ENCODE measurements around the gene PRXL2A.
"Not testable (repeated sequence)": the region's sequence is repeated elsewhere in the genome, so short reads cannot be mapped to it uniquely, and the experiment has no call there.

Gene PRXL2A

DNA sequence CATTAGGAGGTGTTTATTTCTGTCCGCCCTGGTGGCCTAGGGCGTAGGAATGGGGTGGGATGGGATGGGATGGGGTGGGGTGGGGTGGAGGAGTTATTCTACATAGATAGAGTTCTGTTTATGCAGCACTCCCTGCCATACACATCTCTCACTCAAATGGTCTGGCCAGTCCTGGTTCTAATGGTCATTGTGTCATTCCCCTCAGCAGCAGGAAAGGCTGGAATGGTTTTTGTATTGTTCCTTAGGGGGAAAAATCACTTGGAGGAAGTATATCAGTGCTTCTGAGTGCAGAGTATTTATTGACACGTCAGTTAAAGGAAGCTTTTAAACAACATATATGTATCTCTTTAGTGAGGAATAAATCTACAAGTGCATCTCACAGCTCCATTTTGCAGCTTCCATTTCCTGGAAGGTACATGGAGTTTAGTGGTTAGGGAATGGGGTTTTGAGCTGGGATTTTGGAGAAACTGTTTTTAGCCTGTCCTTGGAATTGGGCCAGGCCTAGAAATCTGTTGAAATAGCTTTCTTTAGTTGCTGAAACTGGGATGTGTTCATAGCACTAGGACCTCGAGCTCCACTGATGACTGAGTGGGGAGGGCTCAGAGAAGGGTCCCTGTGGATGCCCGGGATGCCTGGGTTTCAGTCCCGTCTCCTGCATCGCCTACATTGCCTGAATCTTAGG, 54.1 kb downstream of the PRXL2A start:
- DNase-seq: no peak

DNA sequence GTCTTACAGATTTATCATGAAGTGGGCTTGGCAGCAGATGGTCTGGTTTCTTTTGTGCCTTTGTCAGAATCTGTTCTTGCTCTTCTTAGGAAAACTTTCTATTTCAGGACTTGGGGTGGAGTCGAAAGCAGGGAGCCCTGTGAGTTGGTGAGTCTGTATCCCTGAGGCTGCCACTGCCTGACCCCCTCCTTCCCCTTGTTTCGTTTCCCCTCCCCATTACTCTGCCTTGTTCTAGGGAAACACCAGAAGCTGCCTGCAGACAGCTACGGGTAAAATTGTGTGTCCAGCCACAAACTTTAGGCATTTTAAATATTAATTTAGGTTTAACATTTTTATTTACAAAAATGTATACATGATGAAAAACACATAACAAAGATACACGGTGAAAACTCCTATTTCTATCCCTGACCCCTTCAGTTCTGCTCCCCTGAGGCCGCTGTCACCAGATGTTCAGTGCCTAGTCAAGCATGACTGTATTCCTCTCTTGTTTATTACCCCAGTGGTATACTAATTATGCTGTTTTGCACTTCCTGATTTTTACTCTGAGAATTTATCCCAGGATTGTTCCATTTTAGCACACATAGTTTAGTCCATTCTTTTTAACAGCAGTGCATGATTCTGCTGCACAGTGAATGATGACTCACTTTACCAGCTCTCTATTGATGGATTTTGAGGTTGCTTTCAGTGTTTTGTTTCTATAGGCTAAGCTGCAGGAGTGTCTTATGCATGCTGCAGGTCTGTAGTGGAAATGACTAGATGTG, 54.8 kb downstream of the PRXL2A start:
- peak; percentile 28 for DNase-seq

DNA sequence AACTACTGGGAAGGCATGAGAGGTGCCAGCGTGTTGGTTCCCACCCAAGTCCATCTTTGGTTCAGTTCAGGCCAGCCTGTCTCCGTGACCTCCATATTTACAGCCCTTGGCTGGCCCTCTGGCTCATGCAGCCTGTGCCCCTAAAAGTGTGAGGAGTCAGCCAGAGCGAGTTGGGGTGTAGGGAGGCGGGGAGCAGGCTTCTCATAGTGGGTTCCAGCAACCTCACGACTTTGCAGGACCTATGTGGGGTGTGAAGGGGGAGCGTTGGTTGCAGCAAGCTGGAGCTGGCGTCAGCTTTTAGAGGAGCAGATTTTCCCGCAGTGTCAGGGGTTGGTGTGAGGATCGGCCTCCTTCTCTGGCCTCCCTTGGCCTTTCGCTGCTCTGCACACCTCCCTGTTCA, 55.5 kb downstream of the PRXL2A start:
- no peak for DNase-seq

DNA sequence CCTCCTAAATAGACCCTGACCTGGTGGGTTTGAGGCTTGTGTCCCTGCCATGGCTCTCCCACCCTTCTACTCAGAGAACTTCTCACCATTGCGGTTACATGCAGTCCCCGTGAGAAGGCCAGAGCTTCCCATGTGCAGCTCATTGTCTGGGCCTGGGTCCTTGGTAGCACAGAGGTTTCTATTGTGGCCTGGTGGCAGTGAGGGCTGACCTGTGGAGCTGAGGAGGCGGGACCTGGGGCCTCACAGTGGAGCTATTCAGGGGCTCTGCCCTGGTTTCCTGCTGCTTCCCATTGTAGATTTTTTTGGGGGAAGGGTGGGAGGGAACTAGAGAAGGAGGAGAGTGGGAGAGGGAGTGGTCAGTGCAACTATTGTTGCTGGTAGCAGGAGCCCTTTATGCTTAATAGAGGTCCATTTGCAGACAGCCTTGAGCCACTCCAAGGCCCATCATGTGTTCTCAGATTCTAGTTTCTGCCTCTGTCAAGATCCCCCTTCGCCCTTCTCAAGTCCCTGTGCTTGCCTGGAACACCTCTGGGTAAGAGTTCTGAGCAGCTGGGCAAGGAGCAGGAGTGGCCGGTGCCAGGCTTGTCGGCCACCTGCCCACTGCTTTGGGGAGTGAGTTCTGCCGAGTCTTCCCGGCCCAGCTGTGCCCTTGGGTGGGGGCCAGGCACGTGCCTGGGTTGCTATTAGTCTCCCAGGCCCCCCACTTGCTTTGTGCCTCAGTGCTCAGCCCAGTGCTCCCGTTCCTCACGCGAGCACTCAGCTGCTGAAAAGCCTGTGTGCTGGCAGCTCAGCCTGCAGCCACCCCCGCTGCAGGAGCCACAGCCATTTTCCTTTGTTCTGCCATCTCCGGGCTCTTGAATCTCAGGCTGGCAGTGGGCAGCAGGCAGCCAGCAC, 56.5 kb downstream of the PRXL2A start:
- DNase-seq: peak; percentile 49

DNA sequence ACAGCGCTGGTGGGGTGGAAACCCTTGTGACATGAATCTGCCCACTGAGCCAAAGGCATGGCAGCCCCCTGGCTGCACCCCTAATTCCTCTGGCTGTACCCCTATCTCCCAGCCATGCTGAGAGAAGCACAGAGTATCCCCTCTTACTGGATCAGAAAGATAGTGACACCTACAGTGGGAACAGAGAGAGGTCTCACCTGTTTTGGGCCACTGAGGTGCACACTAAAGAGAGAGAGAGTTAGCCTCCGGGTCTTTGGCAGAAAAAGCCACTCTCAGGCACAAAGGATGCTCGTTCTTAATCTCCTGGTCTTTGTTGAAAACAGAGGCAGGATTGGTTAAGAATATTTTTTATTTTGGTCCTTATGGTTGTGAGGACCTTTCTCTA, 57.1 kb downstream of the PRXL2A start:
- no peak for DNase-seq

DNA sequence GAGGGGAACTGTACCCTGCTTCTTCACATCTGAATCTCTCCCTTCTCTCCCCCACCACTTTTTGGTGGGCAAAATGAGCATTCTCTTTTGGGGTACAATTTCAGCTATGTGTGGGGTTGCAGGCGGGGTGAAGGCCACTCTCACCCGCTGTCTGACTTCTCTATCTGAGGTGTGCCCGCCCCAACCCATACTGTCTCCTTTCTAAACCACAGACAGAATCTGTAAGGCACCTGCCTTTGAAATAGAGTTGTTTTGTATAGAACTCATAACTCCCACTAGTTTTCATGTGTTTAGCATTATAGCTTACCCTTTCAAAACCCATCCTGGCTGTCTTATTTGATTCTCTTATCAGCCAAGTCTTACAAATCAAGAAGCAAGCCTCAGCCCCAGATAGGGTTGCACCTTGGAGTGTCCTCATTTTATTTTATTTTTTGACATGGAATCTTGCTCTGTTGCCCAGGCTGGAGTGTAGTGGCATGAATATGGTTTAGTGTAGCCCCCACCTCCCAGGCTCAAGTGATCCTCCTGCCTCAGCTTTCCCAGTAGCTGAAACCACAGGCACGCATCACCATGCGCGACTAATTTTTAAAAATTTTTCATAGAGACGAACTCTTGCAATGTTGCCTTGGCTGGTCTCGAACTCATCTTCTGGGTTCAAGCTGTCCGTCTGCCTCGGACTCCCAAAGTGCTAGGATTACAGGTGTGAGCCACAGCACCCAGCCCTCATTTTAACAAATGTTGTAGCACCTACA, 57.7 kb downstream of the PRXL2A start:
- DNase-seq: no peak

DNA sequence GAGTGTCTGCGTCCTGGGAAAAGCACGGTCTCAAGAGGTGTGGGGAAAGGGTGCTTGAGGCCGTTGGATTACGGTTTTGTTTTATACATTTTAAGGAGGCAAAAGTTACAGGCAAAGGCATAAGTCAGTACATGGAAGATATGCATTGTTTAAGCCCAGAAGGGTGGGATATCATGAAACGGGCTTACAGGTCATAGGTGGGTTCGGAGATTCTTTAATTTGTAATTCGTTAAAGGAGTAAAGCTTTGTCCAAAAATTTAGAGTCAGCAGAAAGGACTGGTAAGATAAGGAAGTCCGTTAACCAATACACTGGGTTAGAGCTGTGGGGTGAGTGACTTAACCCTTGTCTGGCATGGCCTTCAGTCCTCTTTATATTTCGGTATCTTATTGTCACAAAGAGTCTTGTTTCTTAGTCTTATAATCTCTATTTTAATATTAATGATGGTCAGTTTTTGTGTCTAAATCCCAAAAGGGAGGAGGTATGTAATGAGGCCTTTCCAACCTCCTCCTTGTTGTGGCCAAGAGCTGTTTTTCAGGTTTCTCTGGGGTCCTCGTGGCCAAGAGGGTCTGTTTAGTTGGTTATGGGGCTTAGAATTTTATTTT, 58.5 kb downstream of the PRXL2A start:
- DNase-seq: no peak

DNA sequence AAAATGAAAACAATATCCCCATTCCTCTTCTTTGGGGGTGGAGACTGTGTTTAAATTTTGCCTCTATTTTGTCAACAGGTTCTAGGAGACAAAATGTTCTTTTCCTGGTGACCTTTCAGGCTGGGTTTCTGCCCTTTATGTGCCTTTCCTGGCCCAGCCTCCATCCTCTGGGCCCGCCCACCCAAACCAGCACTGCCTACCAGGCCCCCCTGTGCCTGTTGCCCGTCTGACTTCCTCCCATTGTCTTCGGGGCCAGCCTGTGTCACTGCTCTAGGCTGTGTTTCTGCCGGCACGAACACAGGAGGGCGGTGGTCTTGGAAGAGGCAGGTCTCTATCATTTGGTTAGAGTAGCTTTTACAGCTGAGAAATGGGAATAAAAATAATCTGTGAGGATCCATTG, 59.7 kb downstream of the PRXL2A start:
- DNase-seq: no peak

DNA sequence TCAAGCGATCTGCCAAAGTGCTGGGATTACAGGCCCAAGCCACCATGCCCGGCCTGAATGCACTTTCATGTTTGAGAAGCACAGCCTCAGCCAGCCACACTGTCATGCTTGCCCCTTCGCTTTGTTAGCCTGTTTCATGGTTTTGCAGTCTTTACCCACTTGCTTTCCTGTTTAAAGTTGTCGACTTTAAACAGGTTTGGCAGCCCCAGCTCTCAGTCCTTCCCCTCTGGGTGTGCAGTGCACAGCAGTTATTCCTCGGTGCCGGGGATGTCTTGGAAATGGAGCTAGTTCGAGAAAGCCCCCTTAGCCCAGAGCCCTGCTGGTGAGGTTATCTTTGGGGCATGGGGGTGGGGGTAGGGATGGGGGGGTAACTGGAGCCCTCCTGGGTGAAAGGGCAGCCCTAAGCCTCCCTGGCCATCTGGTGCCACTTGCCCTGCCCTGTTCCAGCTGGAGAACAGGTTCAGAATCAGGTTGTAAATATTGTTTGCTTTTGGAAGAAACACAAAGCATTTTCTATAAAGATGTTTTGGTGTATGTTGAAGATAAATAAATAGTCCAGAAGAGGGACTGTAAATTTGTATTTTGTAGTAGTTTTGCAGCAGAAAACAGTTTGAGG, 60.6 kb downstream of the PRXL2A start:
- DNase-seq: no peak

DNA sequence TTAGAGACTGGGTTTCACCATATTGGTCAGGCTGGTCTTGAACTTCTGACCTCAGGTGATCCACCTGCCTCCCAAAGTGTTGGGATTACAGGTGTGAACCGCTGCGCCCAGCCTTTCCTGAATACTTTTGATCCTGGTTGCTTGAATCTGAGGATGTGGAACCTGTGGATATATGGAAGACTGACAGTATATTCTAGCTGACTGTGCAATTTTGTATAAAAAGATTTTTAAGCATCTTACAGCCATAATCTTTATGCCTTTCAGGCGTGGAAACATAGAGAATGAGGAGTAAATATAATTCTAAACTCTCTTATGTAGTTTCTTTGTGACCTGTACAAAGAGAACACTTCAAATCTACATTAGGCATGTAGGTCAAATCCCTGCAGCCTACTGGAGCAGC, 61.9 kb downstream of the PRXL2A start:
- DNase-seq: no peak

DNA sequence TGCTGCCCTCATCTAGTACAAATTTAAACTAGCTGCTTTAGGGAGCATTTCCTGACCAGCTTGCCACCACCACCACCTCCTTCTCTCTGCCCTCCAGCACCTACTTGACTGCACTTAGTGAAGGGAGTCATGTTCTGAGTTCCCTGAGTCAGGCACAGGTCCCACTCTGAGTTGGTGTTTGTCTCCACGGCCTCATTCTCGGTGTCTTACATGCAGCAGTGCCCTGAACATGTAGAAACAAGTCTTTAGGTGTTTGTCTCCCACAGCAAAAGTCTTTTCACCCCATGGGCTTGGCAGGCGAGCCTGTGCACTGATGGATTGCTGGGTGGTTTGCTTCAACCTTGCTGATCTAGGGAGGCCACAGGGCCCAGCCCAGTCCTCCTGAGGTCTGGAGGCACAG, 62.6 kb downstream of the PRXL2A start:
- no peak for DNase-seq

DNA sequence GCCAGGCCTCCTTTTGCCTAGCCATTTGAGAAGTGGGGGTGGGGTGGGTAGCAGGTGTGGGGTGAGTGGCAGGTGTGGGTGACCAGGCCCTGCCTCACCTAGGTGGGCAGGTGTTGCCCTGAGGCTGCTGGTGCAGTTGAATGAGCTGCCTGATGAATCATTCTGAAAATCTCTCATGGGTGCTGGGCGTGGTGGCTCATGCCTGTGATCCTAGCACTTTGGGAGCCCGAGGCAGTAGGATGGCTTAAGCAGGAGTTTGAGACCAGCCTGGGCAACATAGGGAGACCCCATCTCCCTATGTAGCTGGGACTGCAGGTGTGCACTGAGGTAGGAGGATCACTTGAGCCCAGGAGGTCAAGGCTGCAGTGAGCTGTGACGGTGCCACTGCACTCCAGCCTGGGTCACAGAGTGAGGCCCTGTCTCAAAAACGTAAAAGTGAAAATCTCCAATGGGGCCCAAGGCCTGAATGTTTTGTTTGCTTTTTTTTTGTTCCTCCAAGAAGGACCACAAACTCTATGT, 63.4 kb downstream of the PRXL2A start:
- DNase-seq: no peak

DNA sequence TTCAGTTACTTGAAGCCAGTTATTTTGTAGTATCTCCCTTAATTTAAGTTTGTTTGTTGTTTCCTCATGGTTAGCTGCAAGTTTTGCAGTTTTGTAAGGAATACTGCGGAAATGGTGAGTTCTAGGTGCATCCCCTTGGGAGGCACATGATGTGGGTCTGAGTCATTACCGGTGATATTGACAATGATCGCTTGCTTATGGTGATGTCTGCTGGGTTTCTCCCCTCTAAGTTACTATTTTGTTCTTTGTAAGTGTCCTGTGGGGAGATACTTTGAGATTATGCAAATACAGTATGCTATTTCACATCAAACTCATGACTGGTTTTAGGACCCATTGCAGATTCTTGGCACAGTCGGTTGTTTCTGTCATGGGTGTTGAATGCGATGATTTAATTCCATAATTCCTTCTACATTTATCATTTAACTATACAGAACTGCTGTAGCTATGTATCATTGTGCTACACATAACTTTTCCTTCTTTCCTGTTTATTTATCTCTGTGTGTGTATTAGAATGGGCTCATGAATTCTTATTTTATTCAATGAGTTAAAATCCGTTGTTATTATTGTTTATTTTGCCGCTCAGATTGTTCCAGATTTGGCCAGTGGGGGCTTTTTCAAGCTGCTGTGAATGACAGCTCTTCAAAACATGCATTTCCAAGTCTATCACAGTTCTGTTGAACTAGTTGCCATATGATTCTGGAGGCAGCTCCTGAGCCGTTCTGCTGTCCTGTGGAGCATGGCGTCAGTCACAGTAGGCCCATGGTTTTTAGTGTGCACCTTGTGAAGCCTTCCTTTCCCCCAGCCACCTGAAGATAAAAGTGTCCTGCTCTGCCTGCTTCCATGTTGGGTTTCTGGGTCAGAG, 64.1 kb downstream of the PRXL2A start:
- DNase-seq: no peak

DNA sequence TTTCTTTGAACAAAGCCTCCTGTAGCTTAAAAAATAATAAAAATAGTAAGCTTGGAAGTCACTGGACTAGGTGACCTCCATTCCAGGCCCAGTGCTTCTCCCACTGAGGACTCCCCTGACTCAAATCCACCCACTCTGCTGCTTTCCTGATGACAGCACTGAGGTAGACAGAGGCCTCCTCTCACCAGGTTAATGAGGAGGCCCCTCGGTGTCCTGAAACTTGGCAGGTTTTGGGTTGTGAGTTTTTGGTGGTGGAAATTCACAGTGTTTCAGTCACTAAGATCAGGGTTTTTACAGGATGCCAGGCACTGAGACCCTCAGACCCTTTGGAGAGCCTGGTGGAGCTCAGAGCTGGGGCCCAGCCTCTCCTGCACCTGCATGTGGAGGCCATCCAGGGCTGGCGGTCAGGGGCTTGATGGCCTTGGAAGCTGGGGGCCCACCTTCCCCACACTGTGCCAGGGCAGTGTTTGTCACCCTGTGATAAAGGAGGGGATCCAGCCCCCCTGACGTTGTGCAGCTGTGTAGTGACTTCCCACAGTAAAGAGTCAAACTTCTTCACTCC, 64.8 kb downstream of the PRXL2A start:
- DNase-seq: no peak

DNA sequence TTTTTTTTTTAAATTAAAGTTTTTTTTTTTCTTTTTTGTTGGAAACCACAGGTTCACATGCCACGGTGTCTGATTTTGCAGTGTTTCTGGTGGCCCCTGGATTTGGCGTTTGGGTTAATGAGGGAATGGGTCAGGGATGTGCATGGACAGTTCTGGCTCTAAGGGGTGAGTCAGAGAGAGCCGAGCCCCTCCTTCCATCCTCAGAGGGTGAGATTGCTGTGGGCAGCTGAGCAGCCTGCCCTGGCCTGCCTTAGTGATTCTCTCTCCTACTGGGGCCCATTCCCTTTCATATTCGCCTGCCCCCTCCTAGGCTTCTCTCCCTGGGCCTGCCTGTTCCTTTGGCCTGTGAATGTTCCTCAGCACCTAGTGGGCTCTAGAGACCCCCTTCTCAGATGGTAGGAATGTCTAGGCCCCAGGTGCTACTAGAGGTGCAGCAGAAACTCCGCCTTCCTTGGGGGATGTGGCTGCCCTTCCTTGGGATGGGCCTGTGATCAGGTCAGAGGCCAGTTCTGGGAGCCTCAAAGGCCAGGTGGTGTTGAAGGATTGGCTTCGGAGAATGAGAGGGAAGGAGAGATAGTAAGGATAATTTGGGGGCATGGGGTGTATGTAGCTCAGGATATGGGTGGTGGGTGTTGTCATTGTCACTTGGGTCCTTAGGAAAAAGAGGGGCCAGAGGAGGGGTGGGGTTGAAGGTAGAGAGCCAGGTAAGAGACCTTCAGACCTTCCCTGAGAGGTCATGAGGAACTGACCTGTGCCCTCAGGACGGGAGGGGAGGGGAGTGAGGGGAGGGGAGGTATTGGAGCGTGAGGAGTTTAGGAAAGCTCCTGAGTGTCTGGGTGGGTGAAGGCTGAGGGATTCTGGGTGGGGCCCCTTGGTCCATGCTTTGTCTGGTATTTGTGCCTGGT, 65.6 kb downstream of the PRXL2A start:
- DNase-seq: no peak

DNA sequence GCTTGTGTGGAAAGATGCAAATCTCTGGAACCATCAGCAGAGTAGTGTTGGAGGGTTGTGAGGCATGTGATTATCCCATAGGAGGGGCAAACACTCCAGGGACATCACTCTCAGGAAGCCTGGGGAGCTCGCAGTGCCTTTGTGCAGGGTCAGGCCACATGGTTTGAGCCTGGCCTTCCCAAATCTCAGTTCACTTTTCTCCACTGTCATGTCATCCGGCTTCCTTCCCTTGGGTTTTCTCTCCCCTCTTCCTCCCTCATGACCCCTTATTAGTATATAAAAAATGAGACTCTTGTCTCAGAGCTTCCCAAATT, 66.2 kb downstream of the PRXL2A start:
- DNase-seq: no peak

DNA sequence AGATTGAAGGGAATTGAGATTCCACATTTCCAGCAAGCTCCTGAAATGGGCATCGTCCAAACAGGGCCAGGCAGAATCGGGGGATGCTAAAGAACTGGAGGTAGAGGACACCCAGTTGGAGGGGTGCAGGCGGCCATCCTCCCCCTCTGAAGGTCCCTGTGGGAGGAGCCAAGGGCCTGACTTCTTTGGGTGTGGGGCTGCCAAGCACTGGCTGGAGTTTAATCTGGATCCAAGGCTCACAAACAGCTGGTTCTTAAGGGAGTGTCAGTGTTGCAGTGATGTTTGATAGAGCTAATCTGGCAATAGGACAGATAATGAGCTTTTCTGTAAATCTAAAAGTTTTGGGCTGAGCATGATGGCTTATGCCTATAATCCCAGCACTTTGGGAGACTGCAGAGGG, 66.6 kb downstream of the PRXL2A start:
- no peak for DNase-seq

DNA sequence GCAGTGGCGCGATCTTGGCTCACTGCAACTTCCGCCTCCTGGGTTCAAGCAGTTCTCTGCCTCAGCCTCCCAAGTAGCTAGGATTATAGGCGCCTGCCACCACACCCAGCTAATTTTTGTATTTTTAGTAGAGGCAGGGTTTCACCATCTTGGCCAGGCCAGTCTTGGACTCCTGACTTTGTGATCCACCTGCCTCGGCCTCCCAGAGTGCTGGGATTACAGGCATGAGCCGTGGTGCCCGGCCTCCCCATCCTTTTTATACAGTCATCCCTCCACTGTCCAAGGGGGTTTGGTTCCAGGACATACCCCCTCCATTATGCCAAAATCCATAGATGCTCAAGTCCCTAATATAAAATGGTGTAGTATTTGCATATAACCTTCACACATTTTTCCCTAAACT, 67.3 kb downstream of the PRXL2A start:
- DNase-seq: not testable (repeated sequence)

DNA sequence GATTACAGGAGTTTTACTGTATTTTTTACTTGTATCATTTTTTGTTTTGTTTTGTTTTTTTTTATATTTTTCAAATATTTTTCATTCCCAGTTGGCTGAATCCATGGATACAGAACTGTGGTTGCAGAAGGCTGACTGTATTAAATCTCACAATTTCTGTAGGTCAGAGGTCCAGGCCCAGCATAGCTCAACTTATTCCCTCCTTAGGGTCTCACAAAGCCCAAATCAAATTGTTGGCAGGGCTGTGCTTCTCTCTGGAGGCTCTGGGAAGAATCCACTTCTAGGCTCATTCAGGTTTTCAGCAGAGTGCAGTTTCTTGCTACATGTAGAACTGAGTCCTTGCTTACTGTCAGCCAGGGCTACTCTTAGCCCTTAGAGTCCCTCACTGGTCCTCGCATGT, 68.3 kb downstream of the PRXL2A start:
- DNase-seq: no peak

DNA sequence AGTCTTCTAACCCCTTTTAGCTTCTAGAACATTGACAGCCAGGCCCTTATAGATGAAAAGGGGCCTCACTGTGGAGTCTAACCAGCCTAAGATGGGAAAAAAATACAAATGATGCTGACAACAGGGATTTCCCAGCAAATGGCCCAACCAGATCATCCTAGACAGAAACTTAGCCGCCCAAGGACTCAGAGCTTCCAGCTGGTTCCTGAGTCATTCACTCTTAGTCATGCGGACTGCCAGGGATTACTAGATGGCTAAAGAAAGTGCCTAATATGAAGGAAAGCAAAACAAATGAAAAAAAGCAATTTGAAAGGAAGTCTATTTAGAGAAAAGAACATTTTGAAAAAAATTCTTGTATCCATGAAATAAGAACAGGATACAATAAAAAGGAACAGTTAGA, 69.5 kb downstream of the PRXL2A start:
- no peak for DNase-seq

Measured in DMS 273 treated with DMSO at 0.1 percent for 48 hours (cell line).